WTC11 (cell line): ENCODE measurements around the gene IGSF9. TPM values are rescaled to one million over a fixed set of nuclear protein-coding genes. Genes with fewer than 3 reads are reported as not detected.
A peak's percentile ranks its signal among the peaks of the same experiment; 100 is the strongest.

Experiments
- ATAC-seq: fragments of 200-7000 bp; cut with Tn5 transposase; 2 replicates; pipeline ENCODE4 v1.10.0; 2021; ENCODE audit warnings: mild to moderate bottlenecking, moderate library complexity
- CTCF ChIA-PET: fragments of 300-600 bp; sonication (Branson Sonifier 250); formaldehyde crosslinking; loops from one replicate; lab custom pipeline; 2021; ENCODE audit warnings: antibody characterized with exemption; lab: Charles Lee
- POLR2A ChIA-PET: fragments of 350-600 bp; sonication (Branson Sonifier 250); formaldehyde crosslinking; loops from one replicate; lab custom pipeline; 2021; ENCODE audit warnings: antibody characterized with exemption; lab: Charles Lee
- DNase-seq: peaks from one replicate; pipeline ENCODE4 v3.0.0; 2021; ENCODE audit warnings: low spot score
- H3K27ac Mint-ChIP-seq: 2 replicates; pipeline ENCODE4 v1.8.0; 2021; ENCODE audit warnings: mixed read lengths
- H3K27me3 Mint-ChIP-seq: 2 replicates; pipeline ENCODE4 v1.8.0; 2021; ENCODE audit warnings: low read depth, mild to moderate bottlenecking, moderate library complexity, mixed read lengths
- H3K36me3 Mint-ChIP-seq: 2 replicates; pipeline ENCODE4 v1.8.0; 2021; ENCODE audit warnings: mixed read lengths
- H3K4me1 Mint-ChIP-seq: 2 replicates; pipeline ENCODE4 v1.8.0; 2022; ENCODE audit warnings: mixed read lengths
- H3K4me3 Mint-ChIP-seq: 2 replicates; pipeline ENCODE4 v1.8.0; 2021; ENCODE audit warnings: mild to moderate bottlenecking, moderate library complexity, mixed read lengths
- H3K9me3 Mint-ChIP-seq: 2 replicates; pipeline ENCODE4 v1.8.0; 2021; ENCODE audit warnings: mixed read lengths
- ATF1 ChIP-seq: sonication (generic); formaldehyde crosslinking; IDR thresholded peaks from 2 replicates; pipeline ENCODE4 v1.8.1; 2023; ENCODE audit warnings: mild to moderate bottlenecking, moderate library complexity, missing genetic modification reagents
- CBFB ChIP-seq: sonication (generic); formaldehyde crosslinking; IDR thresholded peaks from 2 replicates; pipeline ENCODE4 v1.8.1; 2022; ENCODE audit warnings: mild to moderate bottlenecking, low read depth, missing genetic modification reagents
- ELF4 ChIP-seq: sonication (generic); formaldehyde crosslinking; IDR thresholded peaks from 2 replicates; pipeline ENCODE4 v1.8.1; 2022; ENCODE audit warnings: low read depth, mild to moderate bottlenecking, moderate library complexity, missing genetic modification reagents
- EMX1 ChIP-seq: fragments of 250-450 bp; sonication (Bioruptor Pico); IDR thresholded peaks from 2 replicates; pipeline ENCODE4 v1.8.0; 2021; ENCODE audit warnings: mild to moderate bottlenecking
- FOXP4 ChIP-seq: sonication (generic); formaldehyde crosslinking; IDR thresholded peaks from 2 replicates; pipeline ENCODE4 v1.8.0; 2022; ENCODE audit warnings: mild to moderate bottlenecking, missing genetic modification reagents
- GABPB1 ChIP-seq: sonication (generic); formaldehyde crosslinking; IDR thresholded peaks from 2 replicates; pipeline ENCODE4 v1.8.1; 2023; ENCODE audit warnings: mild to moderate bottlenecking, missing genetic modification reagents
- IRF2 ChIP-seq: sonication (generic); formaldehyde crosslinking; IDR thresholded peaks from 2 replicates; pipeline ENCODE4 v1.8.0; 2022; ENCODE audit warnings: low read depth, missing genetic modification reagents, borderline replicate concordance
- JAZF1 ChIP-seq: fragments of 250-450 bp; sonication (Bioruptor Pico); IDR thresholded peaks from 2 replicates; pipeline ENCODE4 v1.9.0; 2021; ENCODE audit warnings: moderate library complexity, mild to moderate bottlenecking, inconsistent platforms
- JUN ChIP-seq: sonication (generic); formaldehyde crosslinking; IDR thresholded peaks from 2 replicates; pipeline ENCODE4 v1.8.0; 2023; ENCODE audit warnings: mild to moderate bottlenecking, missing genetic modification reagents
- KAT7 ChIP-seq: sonication (generic); formaldehyde crosslinking; IDR thresholded peaks from 2 replicates; pipeline ENCODE4 v1.8.1; 2023; ENCODE audit warnings: missing genetic modification reagents, mild to moderate bottlenecking, borderline replicate concordance
- MLX ChIP-seq: sonication (generic); formaldehyde crosslinking; IDR thresholded peaks from 2 replicates; pipeline ENCODE4 v1.8.1; 2023; ENCODE audit warnings: mild to moderate bottlenecking, missing genetic modification reagents, moderate library complexity
- OVOL2 ChIP-seq: fragments of 250-450 bp; sonication (Bioruptor Pico); IDR thresholded peaks from 2 replicates; pipeline ENCODE4 v1.9.0; 2021; ENCODE audit warnings: mild to moderate bottlenecking, borderline replicate concordance
- RELA ChIP-seq: sonication (generic); formaldehyde crosslinking; IDR thresholded peaks from 2 replicates; pipeline ENCODE4 v1.8.1; 2022; ENCODE audit warnings: missing genetic modification reagents, mild to moderate bottlenecking, borderline replicate concordance
- SOX15 ChIP-seq: fragments of 250-450 bp; sonication (Bioruptor Pico); IDR thresholded peaks from 2 replicates; pipeline ENCODE4 v1.9.0; 2021; ENCODE audit warnings: mild to moderate bottlenecking
- SP1 ChIP-seq: sonication (generic); formaldehyde crosslinking; conservative IDR thresholded peaks from 2 replicates; pipeline ENCODE4 v1.8.1; 2022; ENCODE audit warnings: missing genetic modification reagents
- USF1 ChIP-seq: sonication (generic); formaldehyde crosslinking; IDR thresholded peaks from 2 replicates; pipeline ENCODE4 v1.8.0; 2022; ENCODE audit warnings: mild to moderate bottlenecking, missing genetic modification reagents
- ZBTB21 ChIP-seq: sonication (generic); formaldehyde crosslinking; IDR thresholded peaks from 2 replicates; pipeline ENCODE4 v1.8.1; 2023; ENCODE audit warnings: mild to moderate bottlenecking, missing genetic modification reagents, borderline replicate concordance
- ZNF138 ChIP-seq: sonication (generic); formaldehyde crosslinking; conservative IDR thresholded peaks from 2 replicates; pipeline ENCODE4 v1.8.1; 2022; ENCODE audit warnings: mild to moderate bottlenecking, moderate library complexity, missing genetic modification reagents
- ZNF317 ChIP-seq: sonication (generic); formaldehyde crosslinking; IDR thresholded peaks from 2 replicates; pipeline ENCODE4 v1.8.1; 2023; ENCODE audit warnings: low read depth, mild to moderate bottlenecking, moderate library complexity, missing genetic modification reagents, borderline replicate concordance
- total RNA-seq: library from RNA; stranded (reverse); gene quantifications from 3 replicates; pipeline ENCODE4 v1.2.3, GENCODE V29; 2021
- TF ChIP-seq, protein P1 (sequence below): sonication (generic); formaldehyde crosslinking; IDR thresholded peaks from 2 replicates; pipeline ENCODE4 v1.8.1; 2023; ENCODE audit warnings: mild to moderate bottlenecking, missing genetic modification reagents, moderate library complexity
- TF ChIP-seq, protein P2 (sequence below): sonication (generic); formaldehyde crosslinking; IDR thresholded peaks from 2 replicates; pipeline ENCODE4 v1.8.1; 2022; ENCODE audit warnings: mild to moderate bottlenecking, moderate library complexity, missing genetic modification reagents
- TF ChIP-seq, protein P3 (sequence below): sonication (generic); formaldehyde crosslinking; conservative IDR thresholded peaks from 2 replicates; pipeline ENCODE4 v1.8.1; 2022; ENCODE audit warnings: mild to moderate bottlenecking, missing genetic modification reagents
- TF ChIP-seq, protein P4 (sequence below): fragments of 250-450 bp; sonication (Bioruptor Pico); IDR thresholded peaks from 2 replicates; pipeline ENCODE4 v1.9.0; 2021; ENCODE audit warnings: mild to moderate bottlenecking, borderline replicate concordance
- TF ChIP-seq, protein P5 (sequence below): sonication (generic); formaldehyde crosslinking; IDR thresholded peaks from 2 replicates; pipeline ENCODE4 v1.8.1; 2022; ENCODE audit warnings: low read depth, mild to moderate bottlenecking, moderate library complexity, missing genetic modification reagents, borderline replicate concordance

The IGSF9 gene
- total RNA-seq, 1 experiment from 2014 or later, result 16.4 TPM

DNA sequence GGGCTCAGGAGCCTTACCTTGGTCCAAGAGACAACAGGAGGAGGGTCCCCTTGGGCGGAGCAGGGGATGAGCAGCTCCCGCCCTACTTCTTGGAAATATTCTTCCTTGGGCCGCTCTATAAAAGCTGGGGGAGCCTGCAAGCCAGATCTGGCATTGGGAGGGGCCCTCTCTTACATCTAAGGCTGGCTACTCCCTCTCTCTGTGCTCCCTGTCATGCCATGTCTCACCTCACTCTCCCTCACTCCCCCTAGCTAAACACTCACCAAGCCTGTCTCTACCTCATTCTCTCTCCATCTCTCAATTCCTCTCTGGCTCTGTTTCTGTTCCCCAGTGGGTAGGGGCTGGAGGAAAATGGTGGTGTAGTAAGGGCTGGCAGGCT lies 13.6 kb downstream of the IGSF9 start:
- ChIA-PET CTCF (interaction anchor here (10.6 kb wide), 1 partner anchor 75 kb away, joined by 202 read pairs; no protein-coding TSS in a partner anchor), POLR2A (no interaction called here)
- Mint-ChIP-seq H3K27ac (peak overlapping the region; percentile 57; the same call in 1 of the 2 replicates), H3K4me1 (peaks cover 15% of the 10 kb centered on the region), H3K36me3 (peaks cover 33% of the 10 kb centered on the region), H3K9me3 (no peaks in the 10 kb centered on the region), H3K27me3 (no peaks in the 10 kb centered on the region), H3K4me3 (no peak overlapping the region)
- no peak for ATAC-seq
- no peak for TF ChIP-seq RELA
- no peak for TF ChIP-seq KAT7 (CRISPR knock-in tag)
- no peak for TF ChIP-seq ELF4 (CRISPR knock-in tag)
- TF ChIP-seq SP1 (CRISPR knock-in tag), result no peak
- no peak for TF ChIP-seq USF1
- TF ChIP-seq JUN (CRISPR knock-in tag), result no peak
- no peak for TF ChIP-seq ATF1 (CRISPR knock-in tag)
- TF ChIP-seq, protein P1, sequence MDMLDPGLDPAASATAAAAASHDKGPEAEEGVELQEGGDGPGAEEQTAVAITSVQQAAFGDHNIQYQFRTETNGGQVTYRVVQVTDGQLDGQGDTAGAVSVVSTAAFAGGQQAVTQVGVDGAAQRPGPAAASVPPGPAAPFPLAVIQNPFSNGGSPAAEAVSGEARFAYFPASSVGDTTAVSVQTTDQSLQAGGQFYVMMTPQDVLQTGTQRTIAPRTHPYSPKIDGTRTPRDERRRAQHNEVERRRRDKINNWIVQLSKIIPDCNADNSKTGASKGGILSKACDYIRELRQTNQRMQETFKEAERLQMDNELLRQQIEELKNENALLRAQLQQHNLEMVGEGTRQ, result no peak
- no peak for TF ChIP-seq EMX1
- no peak for TF ChIP-seq MLX (CRISPR knock-in tag)
- TF ChIP-seq FOXP4 (CRISPR knock-in tag), result no peak
- TF ChIP-seq, protein P2, sequence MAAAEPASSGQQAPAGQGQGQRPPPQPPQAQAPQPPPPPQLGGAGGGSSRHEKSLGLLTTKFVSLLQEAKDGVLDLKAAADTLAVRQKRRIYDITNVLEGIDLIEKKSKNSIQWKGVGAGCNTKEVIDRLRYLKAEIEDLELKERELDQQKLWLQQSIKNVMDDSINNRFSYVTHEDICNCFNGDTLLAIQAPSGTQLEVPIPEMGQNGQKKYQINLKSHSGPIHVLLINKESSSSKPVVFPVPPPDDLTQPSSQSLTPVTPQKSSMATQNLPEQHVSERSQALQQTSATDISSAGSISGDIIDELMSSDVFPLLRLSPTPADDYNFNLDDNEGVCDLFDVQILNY (CRISPR knock-in tag), result no peak
- no peak for TF ChIP-seq CBFB (CRISPR knock-in tag)
- TF ChIP-seq JAZF1, result no peak
- TF ChIP-seq SOX15 (CRISPR knock-in tag), result no peak
- no peak for TF ChIP-seq ZNF317 (CRISPR knock-in tag)
- TF ChIP-seq, protein P3, sequence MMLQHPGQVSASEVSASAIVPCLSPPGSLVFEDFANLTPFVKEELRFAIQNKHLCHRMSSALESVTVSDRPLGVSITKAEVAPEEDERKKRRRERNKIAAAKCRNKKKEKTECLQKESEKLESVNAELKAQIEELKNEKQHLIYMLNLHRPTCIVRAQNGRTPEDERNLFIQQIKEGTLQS (CRISPR knock-in tag), result no peak
- TF ChIP-seq GABPB1 (CRISPR knock-in tag), result no peak
- TF ChIP-seq OVOL2, result no peak
- DNase-seq, result no peak

GRCh38 chr1:159931101-159931794 lies 14.2 kb downstream of the IGSF9 start:
- Mint-ChIP-seq H3K4me3 (no peak overlapping the region), H3K9me3 (no peaks in the 10 kb centered on the region), H3K27ac (no peak overlapping the region), H3K4me1 (peaks cover 11% of the 10 kb centered on the region), H3K36me3 (peaks cover 34% of the 10 kb centered on the region), H3K27me3 (no peaks in the 10 kb centered on the region)
- CTCF ChIA-PET, result interaction anchor here (1.1 to 10.6 kb wide), 5 partner anchors 14 to 115 kb away, joined by 3 to 202 read pairs (median 8); partner anchors contain the start of gene IGSF9
- DNase-seq, result no peak
- POLR2A ChIA-PET, result interaction anchor here (0.5 kb wide), 1 partner anchor 37 kb away, joined by 3 read pairs; no protein-coding TSS in a partner anchor
- ATAC-seq, result no peak
- TF ChIP-seq IRF2 (CRISPR knock-in tag) (no peak), ZBTB21 (CRISPR knock-in tag) (no peak), ZNF138 (CRISPR knock-in tag) (no peak)
- TF ChIP-seq, protein P4, sequence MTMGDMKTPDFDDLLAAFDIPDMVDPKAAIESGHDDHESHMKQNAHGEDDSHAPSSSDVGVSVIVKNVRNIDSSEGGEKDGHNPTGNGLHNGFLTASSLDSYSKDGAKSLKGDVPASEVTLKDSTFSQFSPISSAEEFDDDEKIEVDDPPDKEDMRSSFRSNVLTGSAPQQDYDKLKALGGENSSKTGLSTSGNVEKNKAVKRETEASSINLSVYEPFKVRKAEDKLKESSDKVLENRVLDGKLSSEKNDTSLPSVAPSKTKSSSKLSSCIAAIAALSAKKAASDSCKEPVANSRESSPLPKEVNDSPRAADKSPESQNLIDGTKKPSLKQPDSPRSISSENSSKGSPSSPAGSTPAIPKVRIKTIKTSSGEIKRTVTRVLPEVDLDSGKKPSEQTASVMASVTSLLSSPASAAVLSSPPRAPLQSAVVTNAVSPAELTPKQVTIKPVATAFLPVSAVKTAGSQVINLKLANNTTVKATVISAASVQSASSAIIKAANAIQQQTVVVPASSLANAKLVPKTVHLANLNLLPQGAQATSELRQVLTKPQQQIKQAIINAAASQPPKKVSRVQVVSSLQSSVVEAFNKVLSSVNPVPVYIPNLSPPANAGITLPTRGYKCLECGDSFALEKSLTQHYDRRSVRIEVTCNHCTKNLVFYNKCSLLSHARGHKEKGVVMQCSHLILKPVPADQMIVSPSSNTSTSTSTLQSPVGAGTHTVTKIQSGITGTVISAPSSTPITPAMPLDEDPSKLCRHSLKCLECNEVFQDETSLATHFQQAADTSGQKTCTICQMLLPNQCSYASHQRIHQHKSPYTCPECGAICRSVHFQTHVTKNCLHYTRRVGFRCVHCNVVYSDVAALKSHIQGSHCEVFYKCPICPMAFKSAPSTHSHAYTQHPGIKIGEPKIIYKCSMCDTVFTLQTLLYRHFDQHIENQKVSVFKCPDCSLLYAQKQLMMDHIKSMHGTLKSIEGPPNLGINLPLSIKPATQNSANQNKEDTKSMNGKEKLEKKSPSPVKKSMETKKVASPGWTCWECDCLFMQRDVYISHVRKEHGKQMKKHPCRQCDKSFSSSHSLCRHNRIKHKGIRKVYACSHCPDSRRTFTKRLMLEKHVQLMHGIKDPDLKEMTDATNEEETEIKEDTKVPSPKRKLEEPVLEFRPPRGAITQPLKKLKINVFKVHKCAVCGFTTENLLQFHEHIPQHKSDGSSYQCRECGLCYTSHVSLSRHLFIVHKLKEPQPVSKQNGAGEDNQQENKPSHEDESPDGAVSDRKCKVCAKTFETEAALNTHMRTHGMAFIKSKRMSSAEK (CRISPR knock-in tag), result no peak
- TF ChIP-seq, protein P5, sequence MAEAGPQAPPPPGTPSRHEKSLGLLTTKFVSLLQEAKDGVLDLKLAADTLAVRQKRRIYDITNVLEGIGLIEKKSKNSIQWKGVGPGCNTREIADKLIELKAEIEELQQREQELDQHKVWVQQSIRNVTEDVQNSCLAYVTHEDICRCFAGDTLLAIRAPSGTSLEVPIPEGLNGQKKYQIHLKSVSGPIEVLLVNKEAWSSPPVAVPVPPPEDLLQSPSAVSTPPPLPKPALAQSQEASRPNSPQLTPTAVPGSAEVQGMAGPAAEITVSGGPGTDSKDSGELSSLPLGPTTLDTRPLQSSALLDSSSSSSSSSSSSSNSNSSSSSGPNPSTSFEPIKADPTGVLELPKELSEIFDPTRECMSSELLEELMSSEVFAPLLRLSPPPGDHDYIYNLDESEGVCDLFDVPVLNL, result no peak
